IMR-90 (cell line): ENCODE data around the gene ARMC5. TPM values are rescaled to one million over a fixed set of nuclear protein-coding genes. Genes with fewer than 3 reads are reported as not detected.

Experiments used
- ATAC-seq: fragments of 200-7000 bp; cut with Tn5 transposase; 2 replicates; pipeline ENCODE4 v1.9.1; 2020; ENCODE audit warnings: low read depth, mild to moderate bottlenecking, moderate library complexity
- BruUV-seq: library from RNA; stranded (reverse); fragments of 400-500 nt; replicated peaks from 2 replicates; lab custom pipeline; 2021; lab: Mats Ljungman, UMichigan
- CTCF ChIA-PET: fragments of 300-600 bp; formaldehyde crosslinking; extraction: SDS; loops from one replicate; lab custom pipeline; 2021; ENCODE audit warnings: antibody characterized with exemption; lab: Yijun Ruan, JAX
- POLR2A ChIA-PET: fragments of 300-600 bp; sonication (Branson Sonifier 250); formaldehyde crosslinking; loops from one replicate; lab custom pipeline; 2022; ENCODE audit warnings: antibody characterized with exemption; ENCODE audit not compliant: unreplicated experiment; lab: Charles Lee
- DNase-seq: peaks from one replicate; pipeline ENCODE4 v3.0.0; 2013
- H2AFZ ChIP-seq: replicated peaks from 2 replicates; pipeline ENCODE3; 2013; ENCODE audit warnings: low read length, mild to moderate bottlenecking; ENCODE audit not compliant: poor library complexity
- H2AK5ac ChIP-seq: 2 replicates; pipeline ENCODE4 v1.6.1; 2013; ENCODE audit warnings: low read depth, low read length, inconsistent platforms
- H2AK9ac ChIP-seq: replicated peaks from 2 replicates; pipeline ENCODE3; 2013; ENCODE audit warnings: mild to moderate bottlenecking, low read depth, low read length, moderate library complexity; ENCODE audit not compliant: poor library complexity
- H2BK120ac ChIP-seq: 2 replicates; pipeline ENCODE4 v1.6.1; 2013; ENCODE audit warnings: low read depth, low read length, inconsistent platforms
- H2BK15ac ChIP-seq: 3 replicates; pipeline ENCODE4 v1.6.1; 2013; ENCODE audit warnings: low read depth, low read length, inconsistent platforms
- H2BK20ac ChIP-seq: 2 replicates; pipeline ENCODE4 v1.6.1; 2013; ENCODE audit warnings: low read depth, mild to moderate bottlenecking, inconsistent platforms, low read length, moderate library complexity
- H2BK5ac ChIP-seq: 2 replicates; pipeline ENCODE4 v1.6.1; 2013; ENCODE audit warnings: mild to moderate bottlenecking, low read depth, low read length, inconsistent platforms; ENCODE audit not compliant: poor library complexity, severe bottlenecking
- H3K14ac ChIP-seq: replicated peaks from 2 replicates; pipeline ENCODE4 v1.6.1; 2013; ENCODE audit warnings: low read depth, low read length, inconsistent platforms
- H3K18ac ChIP-seq: 2 replicates; pipeline ENCODE4 v1.6.1; 2013; ENCODE audit warnings: low read depth, low read length, control low read depth
- H3K23ac ChIP-seq: 2 replicates; pipeline ENCODE4 v1.6.1; 2013; ENCODE audit warnings: low read depth, low read length, inconsistent platforms
- H3K27ac ChIP-seq: 2 replicates; pipeline ENCODE4 v1.5.1; 2013; ENCODE audit warnings: mild to moderate bottlenecking, control low read depth, low read length; ENCODE audit not compliant: insufficient read depth
- H3K27me3 ChIP-seq: 2 replicates; pipeline ENCODE4 v1.6.1; 2013; ENCODE audit warnings: low read length; ENCODE audit not compliant: control insufficient read depth, insufficient read depth
- H3K36me3 ChIP-seq: 2 replicates; pipeline ENCODE4 v1.6.1; 2013; ENCODE audit warnings: low read length, mixed read lengths; ENCODE audit not compliant: control insufficient read depth, insufficient read depth
- H3K4ac ChIP-seq: 2 replicates; pipeline ENCODE4 v1.6.1; 2013; ENCODE audit warnings: low read depth, low read length, inconsistent platforms
- H3K4me1 ChIP-seq: 2 replicates; pipeline ENCODE4 v1.6.1; 2013; ENCODE audit warnings: low read length, mixed read lengths; ENCODE audit not compliant: control insufficient read depth, insufficient read depth
- H3K4me2 ChIP-seq: 2 replicates; pipeline ENCODE4 v1.6.1; 2013; ENCODE audit warnings: low read depth, mild to moderate bottlenecking, control low read depth, low read length, moderate library complexity
- H3K4me3 ChIP-seq: 2 replicates; pipeline ENCODE4 v1.5.1; 2013; ENCODE audit warnings: low read depth, mild to moderate bottlenecking, control low read depth, low read length, moderate library complexity; ENCODE audit not compliant: insufficient read depth
- H3K56ac ChIP-seq: 2 replicates; pipeline ENCODE4 v1.6.1; 2013; ENCODE audit warnings: low read length, inconsistent platforms; ENCODE audit not compliant: insufficient read depth; ENCODE audit errors: extremely low read depth
- H3K79me1 ChIP-seq, 2 experiments: 2 replicates each; pipeline ENCODE4 v1.6.1; 2013; ENCODE audit warnings: low read length in 2 of 2, inconsistent platforms in 1 of 2, low read depth in 1 of 2
- H3K9ac ChIP-seq: 2 replicates; pipeline ENCODE4 v1.6.1; 2013; ENCODE audit warnings: low read depth, low read length, control low read depth
- H3K9me1 ChIP-seq: 2 replicates; pipeline ENCODE4 v1.6.1; 2013; ENCODE audit warnings: low read length, inconsistent platforms; ENCODE audit not compliant: insufficient read depth
- H3K9me3 ChIP-seq: 2 replicates; pipeline ENCODE4 v1.6.1; 2013; ENCODE audit warnings: low read length; ENCODE audit not compliant: control insufficient read depth, insufficient read depth
- H4K20me1 ChIP-seq: 2 replicates; pipeline ENCODE4 v1.6.1; 2013; ENCODE audit warnings: low read length, inconsistent platforms; ENCODE audit not compliant: insufficient read depth
- H4K5ac ChIP-seq: 2 replicates; pipeline ENCODE4 v1.6.1; 2013; ENCODE audit warnings: mild to moderate bottlenecking, low read depth, low read length, control low read depth
- H4K8ac ChIP-seq, 2 experiments: 2 replicates each; pipeline ENCODE4 v1.6.1; 2013; ENCODE audit warnings: low read depth in 2 of 2, low read length in 2 of 2, control low read depth in 1 of 2, inconsistent platforms in 1 of 2
- H4K91ac ChIP-seq: 2 replicates; pipeline ENCODE4 v1.6.1; 2013; ENCODE audit warnings: low read depth, low read length, inconsistent platforms; ENCODE audit not compliant: insufficient read depth
- BHLHE40 ChIP-seq: fragments of 150-350 bp; IDR thresholded peaks from 2 replicates; pipeline ENCODE4 v1.6.1; 2016; ENCODE audit warnings: mild to moderate bottlenecking, low read depth, low read length
- CEBPB ChIP-seq: IDR thresholded peaks from 2 replicates; pipeline ENCODE4 v1.6.1; 2012; ENCODE audit warnings: low read depth, low read length, improper control_type of control experiment
- CHD1 ChIP-seq: IDR thresholded peaks from 2 replicates; pipeline ENCODE4 v1.6.1; 2012; ENCODE audit warnings: low read depth, low read length, improper control_type of control experiment
- MAFK ChIP-seq: IDR thresholded peaks from 2 replicates; pipeline ENCODE4 v1.6.1; 2012; ENCODE audit warnings: low read depth, low read length, improper control_type of control experiment
- MXI1 ChIP-seq: IDR thresholded peaks from 2 replicates; pipeline ENCODE4 v1.6.1; 2012; ENCODE audit warnings: low read depth, mild to moderate bottlenecking, low read length, moderate library complexity, borderline replicate concordance
- NFE2L2 ChIP-seq: fragments of 150-350 bp; IDR thresholded peaks from 2 replicates; pipeline ENCODE4 v1.6.1; 2016; ENCODE audit warnings: low read depth, mild to moderate bottlenecking, low read length
- RAD21 ChIP-seq: IDR thresholded peaks from 2 replicates; pipeline ENCODE4 v1.6.1; 2012; ENCODE audit warnings: low read length, improper control_type of control experiment
- RFX5 ChIP-seq: IDR thresholded peaks from 2 replicates; pipeline ENCODE4 v1.8.0; 2012; ENCODE audit warnings: low read depth, mild to moderate bottlenecking, low read length, moderate library complexity
- SMC3 ChIP-seq: fragments of 150-350 bp; IDR thresholded peaks from 2 replicates; pipeline ENCODE4 v1.6.1; 2016; ENCODE audit warnings: low read depth, mild to moderate bottlenecking, antibody characterized with exemption, low read length, moderate library complexity
- WGBS, 2 experiments: methylation state at CpG; one replicate each; pipeline versions ENCODE4 v1.1.5 to v1.1.7; 2013; ENCODE audit warnings: missing lambda C conversion rate in 2 of 2; ENCODE audit not compliant: insufficient read length in 1 of 2; ENCODE audit errors: extremely low coverage in 2 of 2; 5-methylcytosine and 5-hydroxymethylcytosine counted together
- dilution Hi-C: fragments of 300-500 bp; cut with HindIII; formaldehyde crosslinking; loops from one replicate; pipeline ENCODE4 v1.14.3; 2018; ENCODE audit warnings: low sequenced_read_pairs; ENCODE audit not compliant: unreplicated experiment
- in situ Hi-C: fragments of 300-500 bp; cut with MboI; formaldehyde crosslinking; loops from 3 replicates; pipeline ENCODE4 v1.14.3; 2019; ENCODE audit warnings: low sequenced_read_pairs, inconsistent platforms, mixed read lengths
- intact Hi-C: fragments of 100-400 bp; cut with micrococcal nuclease; formaldehyde crosslinking; loops from 2 replicates; pipeline ENCODE4 v1.10.0; 2022
- polyA plus RNA-seq, 3 experiments: library from polyadenylated mRNA; depleted of rRNA; stranded (reverse); fragments of >200 nt; gene quantifications; 2 replicates each; pipeline ENCODE4 v1.2.3, GENCODE V29; 2012; ENCODE audit warnings: low replicate concordance in 1 of 3
- total RNA-seq: library from RNA; depleted of rRNA; stranded (reverse); fragments of >200 nt; gene quantifications from 2 replicates; pipeline ENCODE4 v1.2.3, GENCODE V29; 2012
- TF ChIP-seq, protein P1 (sequence below): conservative IDR thresholded peaks from 2 replicates; pipeline ENCODE4 v1.5.1; 2012; ENCODE audit warnings: mild to moderate bottlenecking, low read depth, low read length, improper control_type of control experiment
- TF ChIP-seq, protein P2 (sequence below): fragments of 150-350 bp; IDR thresholded peaks from 2 replicates; pipeline ENCODE4 v1.6.1; 2016; ENCODE audit warnings: low read depth, mild to moderate bottlenecking, low read length, moderate library complexity, borderline replicate concordance

ARMC5 gene
- total and polyA plus RNA-seq, 2 of the 4 experiments (the other 2 are of a cell fraction): 2.3 to 7.5 TPM

DNA sequence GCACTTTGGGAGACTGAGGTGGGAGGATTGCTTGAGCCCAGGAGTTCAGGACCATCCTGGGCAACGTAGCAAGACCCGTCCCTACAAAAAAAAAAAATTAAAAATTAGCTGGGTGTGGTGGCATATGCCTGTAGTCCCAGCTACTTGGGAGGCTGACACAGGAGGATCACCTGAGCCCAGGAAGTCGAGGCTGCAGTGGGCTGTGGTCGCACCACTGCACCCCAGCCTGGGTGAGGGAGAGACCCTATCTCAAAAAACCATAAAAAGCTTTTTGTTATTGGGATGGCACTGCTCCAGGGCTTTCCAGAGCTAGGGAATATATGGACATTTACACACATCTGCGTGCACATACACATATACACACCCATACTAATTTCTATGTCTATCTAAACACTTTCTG is 8.1 kb upstream of the ARMC5 start:
- dilution Hi-C loops: no loop called here
- no peaks in the 10 kb centered on the region for H3K9me3 ChIP-seq
- peak overlapping the region; percentile 53 for H2BK20ac ChIP-seq
- ATAC-seq: no peak
- DNase-seq: no peak
- H2BK5ac ChIP-seq: no peak overlapping the region
- no peak overlapping the region for H3K27ac ChIP-seq
- no peak overlapping the region for H3K18ac ChIP-seq
- in situ Hi-C loops: loop anchor here (25.0 kb wide), 1 partner anchor 411 kb away; the partner anchor contains the start of gene ZNF267
- H2BK120ac ChIP-seq: no peak overlapping the region; the same call in 1 of the 2 replicates
- CTCF ChIA-PET: interaction anchor here (0.5 to 1.4 kb wide), 4 partner anchors 9 to 499 kb away, joined by 3 to 11 read pairs (median 6); partner anchors contain the start of gene ZNF843
- no peak for TF ChIP-seq BHLHE40
- TF ChIP-seq, protein P1, sequence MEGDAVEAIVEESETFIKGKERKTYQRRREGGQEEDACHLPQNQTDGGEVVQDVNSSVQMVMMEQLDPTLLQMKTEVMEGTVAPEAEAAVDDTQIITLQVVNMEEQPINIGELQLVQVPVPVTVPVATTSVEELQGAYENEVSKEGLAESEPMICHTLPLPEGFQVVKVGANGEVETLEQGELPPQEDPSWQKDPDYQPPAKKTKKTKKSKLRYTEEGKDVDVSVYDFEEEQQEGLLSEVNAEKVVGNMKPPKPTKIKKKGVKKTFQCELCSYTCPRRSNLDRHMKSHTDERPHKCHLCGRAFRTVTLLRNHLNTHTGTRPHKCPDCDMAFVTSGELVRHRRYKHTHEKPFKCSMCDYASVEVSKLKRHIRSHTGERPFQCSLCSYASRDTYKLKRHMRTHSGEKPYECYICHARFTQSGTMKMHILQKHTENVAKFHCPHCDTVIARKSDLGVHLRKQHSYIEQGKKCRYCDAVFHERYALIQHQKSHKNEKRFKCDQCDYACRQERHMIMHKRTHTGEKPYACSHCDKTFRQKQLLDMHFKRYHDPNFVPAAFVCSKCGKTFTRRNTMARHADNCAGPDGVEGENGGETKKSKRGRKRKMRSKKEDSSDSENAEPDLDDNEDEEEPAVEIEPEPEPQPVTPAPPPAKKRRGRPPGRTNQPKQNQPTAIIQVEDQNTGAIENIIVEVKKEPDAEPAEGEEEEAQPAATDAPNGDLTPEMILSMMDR: no peak
- TF ChIP-seq CHD1: no peak
- TF ChIP-seq SMC3: no peak
- TF ChIP-seq, protein P2, sequence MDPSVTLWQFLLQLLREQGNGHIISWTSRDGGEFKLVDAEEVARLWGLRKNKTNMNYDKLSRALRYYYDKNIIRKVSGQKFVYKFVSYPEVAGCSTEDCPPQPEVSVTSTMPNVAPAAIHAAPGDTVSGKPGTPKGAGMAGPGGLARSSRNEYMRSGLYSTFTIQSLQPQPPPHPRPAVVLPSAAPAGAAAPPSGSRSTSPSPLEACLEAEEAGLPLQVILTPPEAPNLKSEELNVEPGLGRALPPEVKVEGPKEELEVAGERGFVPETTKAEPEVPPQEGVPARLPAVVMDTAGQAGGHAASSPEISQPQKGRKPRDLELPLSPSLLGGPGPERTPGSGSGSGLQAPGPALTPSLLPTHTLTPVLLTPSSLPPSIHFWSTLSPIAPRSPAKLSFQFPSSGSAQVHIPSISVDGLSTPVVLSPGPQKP: no peak
- no peak for TF ChIP-seq MXI1
- TF ChIP-seq RFX5: no peak
- no peak for TF ChIP-seq CEBPB
- TF ChIP-seq MAFK: no peak
- no peak for TF ChIP-seq NFE2L2
- TF ChIP-seq RAD21: no peak
- peaks cover 18% of the 10 kb centered on the region for H3K4me1 ChIP-seq
- no peak overlapping the region for H2BK15ac ChIP-seq
- WGBS, 2 experiments: 100% methylated on average over 1 of the region's 5 CpGs; no CpG with 5 or more reads in 1 of the 2 experiments
- peaks cover 21% of the 10 kb centered on the region for H3K9me1 ChIP-seq
- no TSS peak for BruUV-seq
- intact Hi-C loops: no loop called here
- H3K27me3 ChIP-seq: no peaks in the 10 kb centered on the region
- H3K4me2 ChIP-seq: no peak overlapping the region
- no peaks in the 10 kb centered on the region for H3K36me3 ChIP-seq
- peak overlapping the region; percentile 45; the same call in 1 of the 2 replicates for H4K5ac ChIP-seq
- H4K91ac ChIP-seq: no peak overlapping the region
- no peak overlapping the region for H2AK9ac ChIP-seq
- H3K14ac ChIP-seq: 0 out of 2 replicates have a peak overlapping the region, but pooled peaks have one; percentile 50
- H3K9ac ChIP-seq: no peak overlapping the region
- POLR2A ChIA-PET: no interaction called here
- H2AK5ac ChIP-seq: no peak overlapping the region
- H3K23ac ChIP-seq: no peak overlapping the region
- peaks cover 20% of the 10 kb centered on the region for H4K20me1 ChIP-seq
- peak overlapping the region in 1 of 2 experiments; percentile 61; a peak in 2 of 4 replicates for H4K8ac ChIP-seq
- no peak overlapping the region; the same call in 1 of the 2 replicates for H3K4ac ChIP-seq
- no peak overlapping the region for H3K4me3 ChIP-seq
- peaks cover 11 to 48% of the 10 kb centered on the region in 2 experiments for H3K79me1 ChIP-seq
- no peak overlapping the region for H2AFZ ChIP-seq
- H3K56ac ChIP-seq: no peak overlapping the region
